Adrenal gland (tissue), 12 donors: ENCODE results near the gene ALOX15B. TPM values are rescaled to one million over a fixed set of nuclear protein-coding genes. Genes with fewer than 3 reads are reported as not detected.

Source experiments
- DNase-seq, 7 donors: peaks; one replicate each; pipeline ENCODE4 v3.0.0-alpha.2; 2019 to 2020
- H3K27ac ChIP-seq, 5 donors: fragments of 200-600 bp; sonication (generic) in 4 of 5; 1 replicate in 3 of 5; 2 replicates in 2 of 5; pipeline versions ENCODE4 v1.5.1 to v1.8.0; 2016 to 2020; ENCODE audit warnings: mild to moderate bottlenecking in 1 of 5
- H3K27me3 ChIP-seq: fragments of 200-600 bp; 2 replicates; pipeline ENCODE4 v1.8.0; 2021
- H3K36me3 ChIP-seq, 2 donors: fragments of 200-600 bp; replicated peaks in 1 of 2; 1 replicate in 1 of 2; 2 replicates in 1 of 2; pipeline versions ENCODE4 v1.5.1 to v1.8.0; 2018 to 2022
- H3K4me1 ChIP-seq, 2 donors: fragments of 200-600 bp; replicated peaks in 1 of 2; 1 replicate in 1 of 2; 2 replicates in 1 of 2; pipeline versions ENCODE4 v1.5.1 to v1.8.0; 2018 to 2021
- H3K4me3 ChIP-seq, 4 donors: fragments of 200-600 bp; sonication (generic) in 3 of 4; one replicate each; pipeline ENCODE4 v1.5.1; 2016 to 2018
- H3K9me3 ChIP-seq, 3 donors: fragments of 200-600 bp; sonication (generic) in 1 of 3; replicated peaks in 1 of 3; 1 replicate in 2 of 3; 2 replicates in 1 of 3; pipeline versions ENCODE4 v1.5.1 to v1.8.0; 2016 to 2021
- CTCF ChIP-seq, 6 experiments: fragments of 450-650 bp in 4 of 6; fragments of 200-600 bp in 2 of 6; sonication (generic) in 1 of 6; IDR thresholded peaks; 1 replicate in 5 of 6; 2 replicates in 1 of 6; pipeline versions ENCODE4 v1.5.1 to v1.8.0; 2016 to 2021; ENCODE audit warnings: antibody characterized with exemption in 6 of 6, mild to moderate bottlenecking in 2 of 6, moderate library complexity in 1 of 6
- POLR2A ChIP-seq, 2 donors: fragments of 450-650 bp; IDR thresholded peaks; one replicate each; pipeline ENCODE4 v1.6.1; 2017; ENCODE audit warnings: antibody characterized with exemption in 2 of 2, mild to moderate bottlenecking in 2 of 2, moderate library complexity in 1 of 2
- WGBS, 4 donors: extraction: QIAGEN DNeasy Blood & Tissue Kit in 2 of 4; methylation state at CpG; one replicate each; pipeline versions ENCODE4 v1.1.5 to v1.1.7; 2013 to 2017; 5-methylcytosine and 5-hydroxymethylcytosine counted together
- intact Hi-C, 2 donors: fragments of 100-400 bp; cut with DNase I; formaldehyde crosslinking; loops; one replicate each; pipeline versions ENCODE4 v1.14.1 to v1.15.0; 2022 to 2023
- polyA plus RNA-seq, 3 donors: library from polyadenylated mRNA; stranded (reverse); fragments of 200-250 nt in 2 of 3; fragments of 350-450 nt in 1 of 3; fragmentation: Illumina TruSeq in 1 of 3; extraction: RNeasy Lipid Tissue Mini Kit (QIAGEN cat#74804) in 1 of 3; gene quantifications; one replicate each; pipeline ENCODE4 v1.2.3, GENCODE V29; 2013 to 2014
- total RNA-seq, 9 donors: library from RNA; depleted of rRNA in 4 of 9; stranded (reverse); fragments of >200 nt in 4 of 9; fragments of 120-200 nt in 1 of 9; fragmentation: NEBNext Ultra II Directional in 1 of 9; extraction: Animal tissue kit (Norgen Biotek cat#: 25700) in 1 of 9; gene quantifications; one replicate each; pipeline versions ENCODE4 v1.1.0 to v1.2.4, GENCODE V29; 2013 to 2023
- donor health status: healthy with polysubstance abuse.
- donor health status: Bipolar disorder and iron deficiency.
- donor health status: DM: yes; HTN: yes; CAD: no.
- donor health status: DM: no; HTN: no; CAD: no.
- donor health status: DM: no; HTN: no; CAD: no.
- donor health status: DM: yes; HTN: yes; CAD: no.

ALOX15B gene
- total and polyA plus RNA-seq, 12 donors = 1.1 to 9.8 (median 3.9) TPM; not detected in 1

GRCh38 chr17:8073627-8074484 lies 35.0 kb downstream of the ALOX15B start:
- no peak overlapping the region for H3K4me3 ChIP-seq
- DNase-seq = peak; percentile 66 to 77 (median 73)
- no peak for TF ChIP-seq POLR2A (IDR thresholded peaks at IDR 0.05)
- TF ChIP-seq CTCF (IDR thresholded peaks at IDR 0.05) = peak; percentile 63 to 88 (median 70)
- no peaks in the 10 kb centered on the region for H3K36me3 ChIP-seq
- H3K9me3 ChIP-seq = no peaks in the 10 kb centered on the region
- WGBS, 4 donors = 4 to 10% (median 7%) methylated on average over 10 to 28 of the region's 28 CpGs
- intact Hi-C loops = loop anchor here in 1 of 2 donors (10.0 kb wide), 1 partner anchor 231 kb away; no protein-coding TSS in a partner anchor
- H3K27ac ChIP-seq = no peak overlapping the region
- H3K27me3 ChIP-seq = peaks cover 66% of the 10 kb centered on the region
- peaks cover 0 to 6% of the 10 kb centered on the region in 2 donors for H3K4me1 ChIP-seq

GRCh38 chr17:8074554-8074953 lies 35.7 kb downstream of the ALOX15B start:
- no peak for DNase-seq
- TF ChIP-seq CTCF (IDR thresholded peaks at IDR 0.05) = no peak
- WGBS, 4 donors = 48 to 61% (median 51%) methylated on average over 5 to 7 of the region's 7 CpGs
- intact Hi-C loops = loop anchor here in 1 of 2 donors (10.0 kb wide), 1 partner anchor 230 kb away; no protein-coding TSS in a partner anchor
- Histone ChIP-seq H3K27ac (no peak overlapping the region), H3K9me3 (no peaks in the 10 kb centered on the region), H3K4me1 (peaks cover 0 to 11% of the 10 kb centered on the region in 2 donors), H3K27me3 (peaks cover 66% of the 10 kb centered on the region), H3K4me3 (no peak overlapping the region), H3K36me3 (no peaks in the 10 kb centered on the region)

- Histone ChIP-seq H3K27me3 (peaks cover 66% of the 10 kb centered on the region), H3K9me3 (no peaks in the 10 kb centered on the region), H3K4me1 (peaks cover 0 to 14% of the 10 kb centered on the region in 2 donors), H3K4me3 (no peak overlapping the region), H3K36me3 (no peaks in the 10 kb centered on the region), H3K27ac (no peak overlapping the region)
- TF ChIP-seq POLR2A (IDR thresholded peaks at IDR 0.05) (no peak), CTCF (IDR thresholded peaks at IDR 0.05) (no peak)
- 65 to 90% (median 86%) methylated on average over 2 to 3 of the region's 3 CpGs for WGBS, 4 donors
- intact Hi-C loops = loop anchor here (5.0 to 10.0 kb wide), 2 partner anchors 37 to 230 kb away; no protein-coding TSS in a partner anchor
- no peak for DNase-seq
Observed at GRCh38 chr17:8075081-8075480, 36.2 kb downstream of the ALOX15B start.

GRCh38 chr17:8075574-8076342 lies 36.9 kb downstream of the ALOX15B start:
- Histone ChIP-seq H3K9me3 (no peaks in the 10 kb centered on the region), H3K36me3 (no peaks in the 10 kb centered on the region), H3K4me3 (no peak overlapping the region), H3K4me1 (peaks cover 0 to 14% of the 10 kb centered on the region in 2 donors), H3K27ac (no peak overlapping the region), H3K27me3 (peaks cover 66% of the 10 kb centered on the region)
- TF ChIP-seq CTCF (IDR thresholded peaks at IDR 0.05) (no peak), POLR2A (IDR thresholded peaks at IDR 0.05) (no peak)
- intact Hi-C loops = loop anchor here (5.0 to 10.0 kb wide), 2 partner anchors 37 to 229 kb away; no protein-coding TSS in a partner anchor
- 70 to 90% (median 83%) methylated on average over 7 to 14 of the region's 14 CpGs for WGBS, 4 donors
- no peak for DNase-seq
